ENCODE data around the gene TESK2. TPM values are rescaled to one million over a fixed set of nuclear protein-coding genes. Genes with fewer than 3 reads are reported as not detected.
"Not testable (repeated sequence)": the region's sequence is repeated elsewhere in the genome, so short reads cannot be mapped to it uniquely, and the experiment has no call there.

TESK2 gene
- total RNA-seq, 1 donor from 2014 or later = 1.9 TPM

DNA sequence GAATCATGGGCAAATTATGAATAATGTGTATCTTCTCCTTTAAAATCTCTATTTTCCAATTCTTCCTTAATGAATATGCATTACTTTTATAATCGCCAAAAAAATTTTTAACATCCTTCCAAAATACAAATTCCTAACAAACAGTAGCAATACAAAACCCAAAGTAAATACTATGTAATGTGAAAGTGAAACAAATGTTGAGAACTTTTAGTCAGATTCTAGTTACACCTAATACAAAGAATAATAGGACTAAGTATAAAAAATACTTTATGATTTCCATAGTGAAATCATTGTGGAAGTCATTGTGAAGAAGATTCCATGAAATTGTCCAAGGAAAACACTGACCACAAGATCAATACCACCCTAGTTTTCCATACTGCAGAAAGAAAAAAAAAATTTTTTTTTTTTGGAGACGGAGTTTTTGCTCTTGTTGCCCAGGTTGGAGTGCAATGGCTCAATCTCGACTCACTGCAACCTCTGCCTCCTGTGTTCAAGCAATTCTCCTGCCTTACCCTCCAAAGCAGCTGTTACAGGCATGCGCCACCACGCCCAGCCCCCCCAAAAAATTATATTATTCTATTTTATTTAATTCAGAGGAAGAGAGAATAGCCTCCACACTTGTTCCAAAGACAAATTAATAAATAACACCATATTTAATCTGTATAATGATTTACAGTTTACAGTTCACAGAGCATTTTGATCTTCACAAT, 11.8 kb downstream of the TESK2 start:
- H3K4me3 Mint-ChIP-seq = no peak overlapping the region
- H3K27me3 Mint-ChIP-seq (ENCODE audit: low read depth) = no peaks in the 10 kb centered on the region
- no peaks in the 10 kb centered on the region for H3K36me3 Mint-ChIP-seq (ENCODE audit: low read depth)
- H3K4me1 Mint-ChIP-seq = no peaks in the 10 kb centered on the region
- no peak overlapping the region for H3K27ac Mint-ChIP-seq (ENCODE audit: unreplicated experiment)
- TF ChIP-seq, protein P1, sequence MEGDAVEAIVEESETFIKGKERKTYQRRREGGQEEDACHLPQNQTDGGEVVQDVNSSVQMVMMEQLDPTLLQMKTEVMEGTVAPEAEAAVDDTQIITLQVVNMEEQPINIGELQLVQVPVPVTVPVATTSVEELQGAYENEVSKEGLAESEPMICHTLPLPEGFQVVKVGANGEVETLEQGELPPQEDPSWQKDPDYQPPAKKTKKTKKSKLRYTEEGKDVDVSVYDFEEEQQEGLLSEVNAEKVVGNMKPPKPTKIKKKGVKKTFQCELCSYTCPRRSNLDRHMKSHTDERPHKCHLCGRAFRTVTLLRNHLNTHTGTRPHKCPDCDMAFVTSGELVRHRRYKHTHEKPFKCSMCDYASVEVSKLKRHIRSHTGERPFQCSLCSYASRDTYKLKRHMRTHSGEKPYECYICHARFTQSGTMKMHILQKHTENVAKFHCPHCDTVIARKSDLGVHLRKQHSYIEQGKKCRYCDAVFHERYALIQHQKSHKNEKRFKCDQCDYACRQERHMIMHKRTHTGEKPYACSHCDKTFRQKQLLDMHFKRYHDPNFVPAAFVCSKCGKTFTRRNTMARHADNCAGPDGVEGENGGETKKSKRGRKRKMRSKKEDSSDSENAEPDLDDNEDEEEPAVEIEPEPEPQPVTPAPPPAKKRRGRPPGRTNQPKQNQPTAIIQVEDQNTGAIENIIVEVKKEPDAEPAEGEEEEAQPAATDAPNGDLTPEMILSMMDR (conservative IDR thresholded peaks at IDR 0.05) = no peak
- no peak for DNase-seq (ENCODE audit: low read depth, low spot score)
- H3K9me3 Mint-ChIP-seq = no peaks in the 10 kb centered on the region

DNA sequence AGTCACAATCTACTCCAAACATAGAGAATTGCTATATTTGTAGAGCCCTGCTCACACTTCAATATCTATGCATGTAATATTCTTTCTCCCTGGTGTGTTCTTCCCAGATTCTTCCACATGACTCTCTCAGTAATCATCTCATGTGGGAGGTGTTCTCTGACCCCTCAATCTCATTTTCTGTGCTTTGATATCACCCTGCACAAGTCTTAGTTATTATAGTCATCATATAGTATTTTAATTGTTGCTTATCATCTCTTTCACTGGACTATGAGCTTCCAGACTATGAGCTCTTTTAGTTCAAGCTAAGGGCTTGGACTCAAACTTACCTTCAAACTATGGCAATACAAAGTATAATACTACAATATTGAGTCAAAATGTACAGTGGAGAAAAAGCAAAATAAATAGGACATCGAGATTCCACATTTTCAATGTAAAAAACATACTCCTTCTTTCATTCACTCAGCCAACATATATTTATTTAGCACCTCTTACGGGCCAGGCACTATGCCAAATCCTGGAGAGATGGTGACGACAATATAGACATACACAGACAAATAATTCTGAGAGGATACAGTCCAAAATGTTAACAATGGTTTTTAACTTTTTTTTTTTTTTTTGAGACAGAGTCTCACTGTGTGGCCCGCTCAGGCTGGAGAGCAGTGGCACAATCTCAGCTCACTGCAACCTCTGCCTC, 12.7 kb downstream of the TESK2 start:
- DNase-seq (ENCODE audit: low read depth, low spot score) = no peak
- H3K27ac Mint-ChIP-seq (ENCODE audit: unreplicated experiment) = no peak overlapping the region
- no peaks in the 10 kb centered on the region for H3K36me3 Mint-ChIP-seq (ENCODE audit: low read depth)
- no peaks in the 10 kb centered on the region for H3K9me3 Mint-ChIP-seq
- H3K27me3 Mint-ChIP-seq (ENCODE audit: low read depth) = no peaks in the 10 kb centered on the region
- no peak overlapping the region for H3K4me3 Mint-ChIP-seq
- H3K4me1 Mint-ChIP-seq = no peaks in the 10 kb centered on the region
- TF ChIP-seq, protein P1 (conservative IDR thresholded peaks at IDR 0.05) = no peak

DNA sequence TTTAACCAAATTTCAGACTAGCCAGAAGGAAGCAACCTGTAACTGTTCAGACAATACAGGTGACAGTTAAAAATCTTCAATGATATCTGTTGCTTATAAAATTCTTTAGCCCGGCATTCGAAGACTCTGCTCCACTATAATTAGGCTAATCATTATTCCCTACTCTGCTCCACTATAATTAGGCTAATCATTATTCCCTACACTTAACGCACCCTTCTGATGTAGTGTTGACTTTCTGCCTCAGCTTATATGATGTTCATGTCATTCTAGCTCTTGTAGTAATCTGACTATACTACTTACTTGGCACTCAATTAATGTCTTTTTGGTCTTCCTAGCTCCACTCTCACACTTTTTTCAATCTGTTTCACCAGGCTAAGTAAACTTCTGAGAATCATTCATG, 13.3 kb downstream of the TESK2 start:
- Mint-ChIP-seq H3K27me3 (ENCODE audit: low read depth) (no peaks in the 10 kb centered on the region), H3K9me3 (no peaks in the 10 kb centered on the region), H3K27ac (ENCODE audit: unreplicated experiment) (no peak overlapping the region), H3K4me1 (no peaks in the 10 kb centered on the region), H3K4me3 (no peak overlapping the region), H3K36me3 (ENCODE audit: low read depth) (no peaks in the 10 kb centered on the region)
- no peak for DNase-seq (ENCODE audit: low read depth, low spot score)
- TF ChIP-seq, protein P1 (conservative IDR thresholded peaks at IDR 0.05) = no peak

DNA sequence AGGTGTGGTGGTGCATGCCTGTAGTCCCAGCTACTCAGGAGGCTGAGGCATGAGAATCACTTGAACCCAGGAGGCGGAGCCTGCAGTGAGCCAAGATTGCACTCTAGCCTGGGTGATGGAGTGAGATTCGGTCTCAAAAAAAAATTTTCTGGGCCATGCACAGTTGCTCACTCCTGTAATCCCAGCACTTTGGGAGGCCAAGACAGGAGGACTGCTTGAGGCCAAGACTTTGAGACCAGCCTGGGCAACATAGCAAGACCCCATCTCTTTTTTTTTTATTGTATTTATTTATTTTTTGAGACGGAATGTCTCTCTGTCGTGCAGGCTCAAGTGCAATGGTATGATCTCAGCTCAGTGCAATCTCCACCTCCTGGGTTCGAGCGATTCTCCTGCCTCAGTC, 16.8 kb downstream of the TESK2 start:
- not testable (repeated sequence) for H3K4me3 Mint-ChIP-seq; H3K36me3 Mint-ChIP-seq (ENCODE audit: low read depth); H3K9me3 Mint-ChIP-seq; DNase-seq (ENCODE audit: low read depth, low spot score); H3K4me1 Mint-ChIP-seq; H3K27ac Mint-ChIP-seq (ENCODE audit: unreplicated experiment); H3K27me3 Mint-ChIP-seq (ENCODE audit: low read depth)

DNA sequence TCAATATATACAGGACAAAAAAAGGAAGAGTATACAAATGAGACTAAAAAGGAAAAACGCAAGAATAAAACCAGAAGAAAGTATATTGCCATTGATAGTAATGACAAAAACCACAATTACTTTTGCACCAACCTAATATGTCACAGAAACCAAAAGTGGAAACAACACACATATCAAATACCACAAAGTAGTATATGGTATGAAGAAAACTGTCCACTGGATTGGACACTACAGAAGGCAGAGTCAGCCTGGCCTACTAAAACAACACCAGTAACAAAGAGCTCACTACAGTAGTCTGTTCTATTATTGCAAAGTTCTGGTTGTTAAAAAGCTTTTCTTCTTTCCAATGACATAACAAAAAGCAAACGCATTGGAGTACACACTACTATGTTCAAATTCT, 17.7 kb downstream of the TESK2 start:
- no peaks in the 10 kb centered on the region for H3K4me1 Mint-ChIP-seq
- no peaks in the 10 kb centered on the region for H3K9me3 Mint-ChIP-seq
- TF ChIP-seq, protein P1 (conservative IDR thresholded peaks at IDR 0.05) = no peak
- H3K36me3 Mint-ChIP-seq (ENCODE audit: low read depth) = no peaks in the 10 kb centered on the region
- no peaks in the 10 kb centered on the region for H3K27me3 Mint-ChIP-seq (ENCODE audit: low read depth)
- no peak overlapping the region for H3K27ac Mint-ChIP-seq (ENCODE audit: unreplicated experiment)
- DNase-seq (ENCODE audit: low read depth, low spot score) = no peak
- no peak overlapping the region for H3K4me3 Mint-ChIP-seq

DNA sequence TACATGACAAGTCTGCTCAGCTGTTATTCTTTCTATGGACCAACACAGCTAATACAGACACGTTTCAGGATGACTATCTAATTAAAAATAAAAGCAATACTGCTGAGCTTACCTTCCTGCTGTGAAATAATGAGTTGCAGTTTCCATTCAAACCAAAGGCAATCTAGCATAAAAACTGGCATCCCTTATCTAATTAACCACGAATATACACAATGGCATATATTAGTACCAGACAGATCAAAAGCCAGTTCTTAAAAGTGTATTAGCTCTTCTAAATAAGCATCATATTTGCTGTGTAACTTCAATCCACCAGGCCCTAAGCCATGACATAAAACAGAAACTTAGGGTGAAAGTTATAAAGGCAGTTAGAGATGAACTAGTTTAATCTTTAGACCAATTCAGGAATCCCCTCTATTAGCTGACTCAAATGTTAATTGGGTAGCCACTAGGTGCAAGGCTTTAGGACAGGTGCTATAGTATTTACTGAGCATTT, 20.6 kb downstream of the TESK2 start:
- H3K36me3 Mint-ChIP-seq (ENCODE audit: low read depth) = no peaks in the 10 kb centered on the region
- no peak for DNase-seq (ENCODE audit: low read depth, low spot score)
- no peak overlapping the region for H3K27ac Mint-ChIP-seq (ENCODE audit: unreplicated experiment)
- no peak overlapping the region for H3K4me3 Mint-ChIP-seq
- H3K27me3 Mint-ChIP-seq (ENCODE audit: low read depth) = no peaks in the 10 kb centered on the region
- TF ChIP-seq, protein P1 (conservative IDR thresholded peaks at IDR 0.05) = no peak
- H3K9me3 Mint-ChIP-seq = no peaks in the 10 kb centered on the region
- no peaks in the 10 kb centered on the region for H3K4me1 Mint-ChIP-seq

DNA sequence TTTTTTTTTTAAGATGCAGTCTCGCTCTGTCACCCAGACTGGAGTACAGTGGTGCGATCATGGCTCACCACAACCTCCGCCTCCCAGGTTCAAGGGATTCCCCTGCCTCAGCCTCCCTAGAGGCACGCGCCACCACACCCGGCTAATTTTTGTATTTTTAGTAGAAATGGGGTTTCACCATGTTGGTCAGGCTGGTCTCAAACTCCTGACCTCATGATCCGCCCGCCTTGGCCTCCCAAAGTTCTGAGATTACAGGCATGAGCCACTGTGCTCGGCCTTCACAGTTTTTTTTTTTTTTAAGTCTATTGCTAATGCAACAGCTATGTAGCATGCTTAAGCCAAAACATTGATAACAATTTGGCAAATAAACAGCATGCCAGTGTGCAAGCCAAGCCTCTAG, 23.6 kb downstream of the TESK2 start:
- DNase-seq (ENCODE audit: low read depth, low spot score); H3K27me3 Mint-ChIP-seq (ENCODE audit: low read depth); H3K36me3 Mint-ChIP-seq (ENCODE audit: low read depth); H3K4me3 Mint-ChIP-seq; H3K4me1 Mint-ChIP-seq; H3K9me3 Mint-ChIP-seq; H3K27ac Mint-ChIP-seq (ENCODE audit: unreplicated experiment): not testable (repeated sequence)
